Gastroesophageal sphincter (tissue), 2 donors: ENCODE results near the gene INPP4B.
"Not testable (repeated sequence)": the region's sequence is repeated elsewhere in the genome, so short reads cannot be mapped to it uniquely, and the experiment has no call there.

ENCODE experiments used
- POLR2A ChIP-seq, 2 donors: fragments of 450-650 bp; IDR thresholded peaks; one replicate each; pipeline ENCODE4 v1.6.1; 2017; ENCODE audit warnings: antibody characterized with exemption in 2 of 2, mild to moderate bottlenecking in 2 of 2, moderate library complexity in 1 of 2
- POLR2AphosphoS5 ChIP-seq: sonication (generic); formaldehyde crosslinking; IDR thresholded peaks from one replicate; pipeline ENCODE4 v1.6.1; 2017; ENCODE audit warnings: antibody characterized with exemption

GRCh38 chr4:142644628-142645027 lies 201.5 kb downstream of the INPP4B start:
- TF ChIP-seq POLR2A (IDR thresholded peaks at IDR 0.05); POLR2AphosphoS5: not testable (repeated sequence)
